OCI-M2 (cell line): Measurements from ENCODE around the gene FAM120B.

Source experiments
- DNase-seq: peaks from one replicate; lab custom pipeline; 2025; ENCODE audit not compliant: unreplicated experiment; lab: John Stamatoyannopoulos, UW

The FAM120B gene

GRCh38 chr6:170272341-170273065, 34.1 kb upstream of the FAM120B start:
- no peak for DNase-seq

DNA sequence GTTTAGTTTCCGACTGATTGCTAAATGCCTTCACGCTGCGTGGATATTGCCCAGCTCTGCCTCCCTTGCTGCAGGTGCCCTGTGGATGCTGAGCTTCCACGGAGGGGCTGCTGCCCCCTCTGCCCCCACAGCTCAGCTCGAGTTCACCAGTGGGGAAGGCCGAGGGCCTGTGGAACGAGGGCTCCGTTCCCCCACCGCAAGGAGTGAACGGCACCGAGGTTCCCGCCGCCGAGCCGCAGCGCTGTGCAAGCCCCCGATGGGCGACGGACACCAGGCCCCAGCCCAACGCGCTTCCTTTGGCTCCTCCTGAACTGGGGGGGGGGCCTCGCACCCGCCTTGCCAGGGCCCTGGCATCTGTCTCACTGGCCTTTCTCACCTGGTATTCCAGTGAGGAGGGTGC, 33.4 kb upstream of the FAM120B start:
- no peak for DNase-seq

- DNase-seq: no peak
Measured at GRCh38 chr6:170273681-170274080, 32.9 kb upstream of the FAM120B start.

DNA sequence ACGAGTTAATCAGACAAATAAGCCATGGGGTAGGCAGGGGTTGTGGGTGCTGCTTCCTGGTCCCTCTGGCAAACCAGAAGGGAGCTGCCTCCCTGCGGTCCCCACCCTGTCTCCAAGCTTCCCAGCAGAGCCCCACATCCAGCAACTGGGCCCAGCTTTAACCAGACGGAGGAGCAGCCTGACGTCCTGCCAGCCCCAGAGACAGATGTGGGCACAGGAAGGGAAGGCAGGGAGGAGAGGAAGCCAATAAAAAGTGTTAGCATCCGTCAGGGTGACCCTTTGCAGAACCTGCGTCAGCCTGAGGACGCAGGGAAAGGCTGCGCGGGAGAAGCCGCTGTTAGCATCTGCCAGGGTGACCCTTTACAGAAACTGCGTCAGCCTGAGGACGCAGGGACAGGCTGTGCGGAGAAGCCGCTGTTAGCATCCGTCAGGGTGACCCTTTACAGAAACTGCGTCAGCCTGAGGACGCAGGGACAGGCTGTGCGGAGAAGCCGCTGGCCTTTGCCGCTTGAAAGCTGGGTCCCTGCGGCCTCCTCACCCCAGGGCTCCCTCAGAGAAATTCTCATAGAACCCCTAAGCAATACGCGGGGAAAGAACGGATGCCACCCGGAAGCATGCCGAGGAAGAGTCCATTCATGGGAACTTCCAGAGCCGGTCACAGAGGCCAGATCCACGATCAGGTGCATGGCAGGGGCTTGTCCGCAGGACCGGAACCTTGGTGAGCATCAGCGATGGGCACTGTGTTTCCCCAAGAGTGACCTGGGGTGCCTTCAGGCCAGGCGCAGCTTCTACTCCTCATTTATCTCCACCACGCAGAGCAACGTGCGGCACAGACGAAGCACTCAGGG, 31.6 kb upstream of the FAM120B start:
- DNase-seq: no peak

- DNase-seq: no peak
Measured at GRCh38 chr6:170276369-170277057, 30.0 kb upstream of the FAM120B start.

GRCh38 chr6:170277893-170278742, 28.4 kb upstream of the FAM120B start:
- DNase-seq: no peak

DNA sequence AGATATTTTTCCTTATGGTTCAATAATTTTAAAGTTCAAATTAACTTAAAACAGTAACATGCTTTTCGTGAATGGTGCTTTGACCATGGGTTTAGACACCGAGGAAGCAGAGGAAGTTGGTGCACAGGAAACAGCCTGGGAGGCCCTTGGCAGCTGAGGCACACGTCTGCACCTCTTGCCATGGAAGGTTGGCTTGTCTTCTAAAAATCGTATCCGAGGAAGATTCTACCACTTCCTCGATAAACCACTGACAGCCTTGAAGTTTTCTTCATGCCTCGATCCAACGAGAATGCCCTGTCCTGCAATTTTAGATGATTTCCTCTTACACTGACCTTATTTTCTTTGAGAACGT, 27.8 kb upstream of the FAM120B start:
- no peak for DNase-seq

GRCh38 chr6:170279426-170279825, 27.1 kb upstream of the FAM120B start:
- no peak for DNase-seq

DNA sequence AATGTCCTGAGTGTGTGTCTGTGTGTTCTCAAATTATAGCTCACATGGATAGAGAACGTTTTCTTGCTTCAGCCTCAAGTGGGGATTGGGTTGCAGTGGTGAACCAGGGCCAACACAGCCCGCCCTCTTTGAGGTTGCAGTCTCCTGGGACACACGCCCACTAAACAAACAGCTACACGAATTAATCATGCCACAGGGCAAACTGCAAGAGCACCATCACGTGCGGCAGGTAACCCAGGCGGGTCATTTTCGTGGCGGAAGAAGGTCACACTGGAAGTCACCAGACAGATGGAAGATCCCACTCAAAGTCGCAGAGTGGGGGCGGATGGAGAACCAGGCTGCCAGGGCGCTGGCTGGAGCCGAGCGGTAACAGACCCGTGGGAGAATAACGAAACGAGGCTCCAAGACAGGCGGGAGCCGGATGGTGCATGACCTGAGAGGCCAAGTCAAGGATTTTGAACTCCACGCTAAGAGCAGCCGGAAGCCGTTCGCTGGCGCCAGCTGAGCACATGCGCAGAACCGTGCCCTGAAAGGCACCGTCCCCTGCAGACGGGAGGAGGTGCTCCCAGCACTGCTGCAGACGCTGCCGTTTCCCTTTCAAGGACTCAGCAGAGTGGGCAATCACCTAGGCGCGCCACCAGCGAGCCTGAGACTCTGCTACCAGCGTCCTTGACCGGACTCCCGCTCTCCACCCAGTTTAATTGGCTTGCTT, 26.4 kb upstream of the FAM120B start:
- DNase-seq: no peak

- DNase-seq: no peak
Measured at GRCh38 chr6:170280689-170281045, 25.9 kb upstream of the FAM120B start.

DNA sequence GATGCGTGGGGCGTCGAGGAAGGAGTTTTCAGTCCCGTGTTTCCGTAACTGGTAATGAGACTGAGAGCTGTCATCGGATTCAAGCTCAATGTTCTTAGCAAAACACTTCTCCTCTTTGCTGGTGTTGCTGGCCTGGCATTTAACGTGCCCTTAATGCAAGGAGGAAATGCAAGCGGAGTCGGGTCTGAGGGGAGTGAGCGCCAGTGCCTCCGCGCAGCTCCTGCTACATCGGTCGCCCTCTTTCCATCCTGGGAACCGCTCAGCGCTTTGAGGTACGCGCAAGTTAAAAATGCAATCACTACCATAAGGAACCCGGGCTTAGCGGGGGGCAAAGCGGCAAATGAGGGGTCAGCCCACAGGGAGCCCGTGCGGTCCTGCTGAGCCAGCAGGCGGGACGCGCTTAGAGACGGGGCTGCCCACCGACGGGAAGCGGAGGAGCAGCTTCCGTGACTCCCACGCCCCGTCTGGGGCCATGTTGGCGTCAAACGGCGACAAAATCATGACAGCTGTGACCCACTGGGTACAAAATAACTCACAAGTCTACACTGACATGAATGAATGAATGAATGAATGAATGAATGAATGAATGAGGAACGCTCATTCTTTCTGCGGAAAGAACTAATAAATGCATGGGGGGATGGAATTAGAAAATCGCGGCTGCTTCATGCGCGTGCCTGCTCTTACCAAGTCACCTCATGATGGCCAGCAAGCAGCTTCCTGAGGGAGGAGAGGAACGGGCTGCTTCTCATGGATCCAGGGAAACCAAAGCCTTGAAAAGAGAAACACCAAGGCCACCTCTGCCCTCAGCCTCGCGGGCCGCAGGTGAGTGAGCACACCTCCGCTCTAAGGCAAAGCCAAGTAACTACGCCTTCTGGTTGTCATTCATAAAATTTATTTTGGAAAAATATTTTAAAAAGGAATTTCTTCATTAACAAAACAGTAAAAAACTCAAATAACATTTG, 24.9 kb upstream of the FAM120B start:
- DNase-seq: no peak

DNA sequence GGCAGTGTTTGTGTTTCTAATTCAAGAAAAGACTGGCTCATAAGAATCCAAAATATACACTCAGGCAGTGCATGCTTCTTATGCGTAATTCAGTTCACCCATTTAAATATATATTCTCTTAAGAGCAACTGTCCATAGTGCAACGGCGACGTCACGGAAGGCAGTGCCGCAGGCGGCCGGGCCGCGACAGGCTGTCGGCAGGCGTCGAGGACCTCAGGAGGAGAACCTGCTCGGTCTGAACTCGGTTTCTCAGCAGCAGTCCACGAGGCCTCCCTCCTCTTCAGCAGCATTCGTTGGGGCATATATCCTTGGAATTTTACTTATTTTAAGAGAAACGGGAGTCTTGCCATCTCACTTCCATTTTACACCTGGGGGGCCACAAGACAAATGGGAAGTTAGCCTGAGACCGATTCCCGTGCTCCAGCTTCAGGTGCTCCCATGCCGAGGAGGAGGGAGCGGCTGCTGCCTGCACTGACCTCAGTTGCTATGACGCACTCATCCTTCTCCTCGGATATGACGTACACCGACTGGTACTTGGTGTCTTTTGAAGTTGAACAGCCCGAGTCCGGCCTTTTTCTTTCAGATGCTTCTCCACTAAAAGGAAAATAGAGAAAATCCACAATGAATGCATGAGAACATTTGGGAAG, 23.9 kb upstream of the FAM120B start:
- no peak for DNase-seq

GRCh38 chr6:170283212-170284081, 23.1 kb upstream of the FAM120B start:
- DNase-seq: no peak

DNA sequence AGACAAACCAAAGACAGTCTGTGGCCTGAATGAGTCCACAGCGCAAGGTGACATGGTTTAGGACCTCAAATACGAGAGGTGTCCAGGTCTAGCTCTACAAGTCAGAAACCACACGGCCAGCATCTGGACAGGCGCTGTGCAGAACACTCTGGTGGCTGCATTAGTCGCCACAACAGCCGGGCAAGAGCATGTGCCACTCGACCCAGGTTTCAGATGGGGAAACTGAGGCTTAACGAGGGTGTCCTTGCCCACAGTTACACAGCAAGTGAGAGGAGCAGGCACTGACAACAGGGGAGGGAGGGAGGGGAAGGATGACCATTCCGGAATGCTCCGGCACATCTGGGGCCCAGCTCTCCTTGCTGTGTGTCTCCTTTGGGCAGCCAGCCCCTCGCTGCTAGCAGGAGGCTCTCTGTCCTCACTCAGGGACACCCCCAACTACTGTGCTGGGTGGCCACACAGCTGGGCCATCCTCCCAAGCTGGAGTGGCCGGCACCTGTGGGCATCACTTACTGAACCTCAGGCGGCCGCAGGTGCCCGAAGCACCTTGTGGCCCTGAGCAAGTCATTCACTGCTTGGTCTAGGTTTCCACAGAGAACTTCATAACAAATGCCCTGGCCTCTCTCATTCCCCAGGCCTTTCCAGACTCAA, 22.3 kb upstream of the FAM120B start:
- DNase-seq: no peak

GRCh38 chr6:170284866-170285469, 21.6 kb upstream of the FAM120B start:
- no peak for DNase-seq

DNA sequence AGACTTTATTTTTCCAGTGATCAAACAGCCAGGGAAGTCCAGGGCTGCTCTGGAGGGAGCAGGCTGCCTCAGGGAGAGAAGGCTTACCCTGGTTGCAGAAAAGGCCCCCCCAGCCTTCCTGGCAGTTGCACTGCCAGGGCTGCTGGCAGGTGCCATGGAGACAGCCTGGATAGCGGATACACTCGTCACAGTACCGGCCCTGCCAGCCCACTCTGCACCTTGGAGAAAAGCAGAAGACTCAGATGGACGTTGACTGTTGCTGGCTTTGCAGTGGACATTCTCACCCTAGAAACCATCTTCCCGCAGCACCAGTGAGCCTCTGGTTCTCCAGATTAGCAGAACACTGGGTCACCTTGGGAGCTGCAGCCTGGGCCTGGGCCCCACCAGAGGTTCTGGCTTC, 21.1 kb upstream of the FAM120B start:
- no peak for DNase-seq
